NOMO-1 (cell line): ENCODE measurements around the gene SERF2.
"Not testable (repeated sequence)": the region's sequence is repeated elsewhere in the genome, so short reads cannot be mapped to it uniquely, and the experiment has no call there.

Experiments
- DNase-seq, 2 experiments: peaks; one replicate each; lab custom pipeline; 2025; ENCODE audit not compliant: unreplicated experiment in 2 of 2; lab: John Stamatoyannopoulos, UW

SERF2 gene

DNA sequence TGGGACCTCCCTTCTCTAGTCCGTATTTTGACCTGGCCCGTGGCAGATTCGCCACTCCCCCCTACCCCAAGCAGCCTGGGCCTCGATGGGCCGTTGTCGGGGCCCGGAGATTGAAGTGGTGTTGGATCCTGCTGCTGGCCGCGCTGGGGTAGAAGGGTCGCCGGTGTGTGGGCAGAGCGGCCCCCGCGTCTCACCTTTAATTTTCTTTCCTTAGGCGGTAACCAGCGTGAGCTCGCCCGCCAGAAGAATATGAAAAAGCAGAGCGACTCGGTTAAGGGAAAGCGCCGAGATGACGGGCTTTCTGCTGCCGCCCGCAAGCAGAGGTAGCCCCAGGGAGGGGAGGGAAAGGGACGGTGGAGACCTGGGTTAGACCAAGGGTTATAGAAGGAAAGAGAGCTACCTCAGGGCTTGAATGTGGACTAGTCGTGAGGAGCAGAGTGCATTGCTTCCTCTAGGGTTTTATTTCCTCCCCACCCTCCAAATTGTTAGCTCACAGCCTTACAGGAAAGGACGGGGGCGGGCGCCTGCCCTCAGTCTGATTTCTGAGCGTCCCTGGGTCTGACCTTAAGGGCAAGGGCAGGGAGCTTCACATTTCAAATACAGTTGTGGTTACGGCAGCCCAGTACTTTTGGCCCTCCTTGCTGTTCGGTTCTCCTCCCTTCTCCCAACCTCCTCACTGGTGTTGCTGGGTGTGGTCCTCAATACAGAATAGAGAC lies 799 bp downstream of the SERF2 start:
- peak; percentile 18 to 36 for DNase-seq

GRCh38 chr15:43793647-43794046 lies 1.5 kb downstream of the SERF2 start:
- DNase-seq: no peak

DNA sequence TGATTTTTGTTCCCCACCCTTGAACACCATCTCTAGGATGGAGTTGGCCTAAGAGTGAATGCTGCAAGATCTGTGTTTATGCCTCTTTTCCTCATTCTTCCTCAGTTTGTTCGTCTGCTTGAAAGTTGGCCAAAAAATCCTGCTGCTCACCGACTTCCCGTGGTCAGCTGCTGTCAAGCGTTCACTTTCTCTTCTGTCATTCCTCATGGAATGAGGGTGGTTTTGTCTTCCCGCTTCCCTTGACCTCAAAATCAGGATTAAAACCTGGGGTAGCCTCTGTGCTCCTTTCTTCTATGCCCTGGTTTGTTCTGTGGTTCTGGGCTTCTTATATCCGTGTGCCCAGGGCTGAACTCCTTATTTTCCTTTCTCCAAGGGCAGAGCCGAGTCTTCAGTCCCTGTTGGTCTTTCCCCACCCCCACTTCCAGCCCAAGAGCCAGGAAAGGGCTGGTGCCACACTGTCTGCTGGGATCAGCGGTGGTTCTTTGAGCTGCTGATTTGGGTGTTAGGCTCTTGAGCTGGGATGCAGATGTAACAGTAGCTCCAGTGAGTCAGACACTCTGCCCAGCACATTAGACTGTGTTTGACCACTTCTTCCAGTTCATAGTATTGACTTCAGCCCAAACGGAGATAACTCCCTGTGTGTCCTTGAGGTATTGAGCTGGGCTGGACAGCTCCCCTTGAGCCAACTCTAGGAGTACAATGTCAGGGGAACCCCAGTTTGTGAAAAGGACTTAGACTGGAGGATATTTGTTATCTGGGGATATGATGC lies 2.3 kb downstream of the SERF2 start:
- no peak for DNase-seq

GRCh38 chr15:43795197-43795596 lies 3.1 kb downstream of the SERF2 start:
- no peak for DNase-seq

- no peak for DNase-seq
Measured at GRCh38 chr15:43795997-43796396, 3.9 kb downstream of the SERF2 start.

DNA sequence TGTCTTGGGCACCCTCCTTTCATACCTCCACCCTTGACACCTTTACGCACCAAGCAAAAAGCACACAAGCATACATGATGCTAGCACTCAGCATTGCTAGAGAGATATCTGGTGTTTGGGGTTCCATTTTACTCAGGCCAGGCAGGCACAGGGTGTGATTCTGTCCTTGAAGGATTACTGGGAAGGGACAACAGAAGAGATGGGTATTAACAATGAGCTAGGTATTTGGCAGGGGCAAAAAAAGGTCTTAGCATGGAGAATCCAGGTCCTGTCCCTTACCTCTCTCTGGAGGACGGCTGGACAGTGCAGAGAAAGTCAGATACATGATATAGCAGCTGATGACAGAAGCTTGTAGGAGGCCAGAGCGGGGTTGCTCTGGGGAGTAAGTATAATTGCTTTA lies 4.4 kb downstream of the SERF2 start:
- no peak for DNase-seq

- no peak for DNase-seq
Measured at GRCh38 chr15:43799209-43799944, 7.3 kb downstream of the SERF2 start.

DNA sequence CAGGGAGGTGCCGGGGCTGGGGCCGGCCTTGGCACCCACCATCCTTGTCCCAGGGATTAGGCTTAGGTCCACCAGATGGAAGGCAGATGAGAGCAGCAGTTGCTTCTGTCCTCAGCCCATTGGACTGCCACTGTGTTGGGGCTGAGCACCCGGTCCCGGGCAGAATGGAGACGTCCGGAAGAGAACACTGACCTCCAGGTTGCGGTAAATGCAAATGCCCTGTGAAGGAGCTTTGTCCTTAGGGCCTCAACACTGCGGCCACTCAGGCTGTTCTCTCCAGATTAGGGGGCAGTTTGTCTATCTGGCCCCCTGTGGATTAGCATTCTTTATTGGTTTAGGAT lies 7.8 kb downstream of the SERF2 start, which contains the start of gene SERINC4:
TSS of gene SERINC4 (minus strand) at position 276 of the 341 bp plus-strand sequence. CDS start at position 42, 234 bp downstream.
- no peak for DNase-seq

- DNase-seq: peak; percentile 81 to 95
Measured at GRCh38 chr15:43800286-43801141, 8.4 kb downstream of the SERF2 start, which contains the start of gene HYPK. TSS of gene HYPK (plus strand) at chr15:43800599. CDS start at chr15:43800623, 24 bp downstream.

- not testable (repeated sequence) for DNase-seq
Measured at GRCh38 chr15:43802676-43803075, 10.6 kb downstream of the SERF2 start.

GRCh38 chr15:43808435-43808950 lies 16.4 kb downstream of the SERF2 start:
- no peak for DNase-seq

DNA sequence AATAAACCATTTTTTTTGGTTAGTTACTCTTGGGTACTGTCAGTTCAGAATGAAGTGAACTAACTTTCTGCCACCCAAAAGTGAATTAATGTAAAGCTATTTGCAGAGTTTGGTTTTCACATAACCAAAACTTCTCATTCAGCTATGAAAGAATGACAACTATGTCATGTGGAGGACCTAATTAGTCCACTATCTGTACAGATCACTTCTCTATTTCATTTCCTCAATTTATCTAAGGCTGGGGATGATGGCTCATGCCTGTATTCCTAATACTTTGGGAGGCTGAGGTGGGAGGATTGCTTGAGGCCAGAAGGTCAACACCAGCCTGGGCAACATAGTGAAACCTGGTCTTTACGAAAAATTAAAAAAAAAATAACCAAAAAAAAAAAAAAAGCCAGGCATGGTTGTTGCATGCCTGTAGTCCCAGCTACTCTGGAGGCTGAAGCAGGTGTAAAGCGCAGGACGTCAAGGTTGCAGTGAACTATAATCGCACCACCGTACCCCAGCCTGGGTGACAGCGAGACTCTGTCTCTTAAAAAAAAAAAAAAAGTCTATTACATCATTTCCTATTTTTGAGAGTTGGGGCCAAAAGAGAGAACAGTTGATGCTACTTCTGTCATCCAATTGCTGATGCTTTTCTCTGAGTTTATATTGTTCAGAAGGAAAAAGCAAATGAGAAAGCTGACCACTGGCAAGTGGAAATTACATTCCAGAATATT lies 17.0 kb downstream of the SERF2 start:
- DNase-seq: peak; percentile 24 to 82

DNA sequence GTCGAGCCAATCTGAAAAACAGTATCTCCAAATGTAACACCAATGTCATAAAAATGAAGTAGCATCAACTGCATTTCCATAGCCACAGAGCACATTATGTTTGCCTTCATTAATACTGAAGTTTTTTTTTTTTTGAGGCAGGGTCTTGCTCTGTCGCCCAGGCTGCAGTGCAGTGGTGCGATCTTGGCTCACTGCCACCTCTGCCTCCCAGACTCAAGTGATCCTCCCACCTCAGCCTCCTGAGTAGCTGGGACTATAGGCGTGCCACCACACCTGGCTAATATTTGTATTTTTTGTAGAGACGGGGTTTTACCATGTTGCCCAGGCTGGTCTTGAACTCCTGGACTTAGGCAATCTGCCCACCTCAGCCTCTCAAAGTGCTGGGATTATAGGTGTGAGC lies 22.9 kb downstream of the SERF2 start:
- DNase-seq: not testable (repeated sequence)

- DNase-seq: no peak
Measured at GRCh38 chr15:43821505-43821904, 29.4 kb downstream of the SERF2 start.

DNA sequence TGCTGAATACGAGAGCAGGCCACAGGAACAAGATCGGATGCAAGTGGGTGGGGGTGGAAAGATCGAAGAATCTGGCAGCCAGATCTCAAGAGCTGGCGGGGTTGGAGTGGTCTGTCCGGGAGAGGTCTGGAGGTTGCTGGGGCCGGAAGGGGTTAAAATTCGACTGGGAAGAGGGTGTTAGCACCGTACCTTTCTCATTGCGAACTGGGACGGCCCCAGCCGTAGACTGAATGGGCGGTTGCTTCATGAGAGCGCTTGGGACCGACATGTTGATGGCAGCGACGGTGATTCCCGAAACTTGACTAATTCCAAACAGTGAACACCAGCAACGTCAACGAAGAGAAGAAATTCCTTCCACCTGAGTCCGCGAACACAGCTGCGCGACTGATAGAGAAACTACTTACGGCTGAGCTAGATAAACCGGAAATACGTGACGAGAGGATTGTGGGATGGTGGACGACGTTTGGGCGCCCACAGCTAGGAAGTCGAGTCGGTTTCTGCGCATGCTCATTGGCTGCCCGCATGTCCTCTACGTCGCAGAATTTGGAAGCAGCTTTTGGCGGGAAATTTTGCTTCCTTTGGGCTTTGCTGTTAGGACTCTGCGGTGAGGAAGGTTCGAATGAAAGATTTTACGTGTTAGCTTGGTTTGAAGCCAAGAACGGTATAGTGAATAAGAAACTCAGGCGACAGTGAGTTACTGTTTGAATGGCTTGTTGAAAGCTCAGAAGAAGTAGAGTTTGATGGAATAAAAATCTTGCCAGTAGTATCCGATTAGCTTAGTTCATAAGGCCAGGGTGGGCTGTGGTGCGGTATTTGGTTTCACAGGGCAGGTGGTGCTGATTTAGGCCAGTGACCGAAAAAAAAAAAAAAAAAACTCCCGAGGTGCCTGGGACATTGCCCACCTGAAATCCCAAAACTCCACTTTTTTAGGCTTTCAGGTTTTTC lies 32.5 kb downstream of the SERF2 start, which contains the start of gene MFAP1:
TSS of gene MFAP1 (minus strand) at position 389 of the 945 bp plus-strand sequence. CDS start at position 268, 121 bp downstream.
- peak; percentile 96 to 97 for DNase-seq

- not testable (repeated sequence) for DNase-seq
Measured at GRCh38 chr15:43825305-43825704, 33.2 kb downstream of the SERF2 start.

GRCh38 chr15:43826029-43826507 lies 33.9 kb downstream of the SERF2 start:
- no peak for DNase-seq
